ENCODE results near the gene IBTK.

The IBTK gene

DNA sequence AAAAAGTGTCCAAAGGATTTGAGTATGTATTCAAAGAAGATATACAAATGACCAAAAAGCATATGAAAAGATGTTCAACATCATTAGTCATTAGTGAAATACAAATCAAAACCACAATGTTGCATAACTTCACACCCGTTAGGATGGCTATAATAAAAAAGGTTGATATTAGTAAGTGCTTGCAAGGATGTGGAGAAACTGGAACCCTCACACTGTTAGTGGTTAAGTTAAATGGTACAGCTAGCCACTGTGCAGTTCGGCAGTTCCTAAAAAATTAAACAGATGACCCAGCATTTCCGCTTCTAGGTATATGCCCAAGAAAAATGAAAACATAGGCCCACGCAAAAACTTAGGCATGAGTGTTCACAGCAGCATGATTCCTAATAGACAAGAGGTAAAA, 38.6 kb downstream of the IBTK start (continued):
- TF ChIP-seq, protein P1, sequence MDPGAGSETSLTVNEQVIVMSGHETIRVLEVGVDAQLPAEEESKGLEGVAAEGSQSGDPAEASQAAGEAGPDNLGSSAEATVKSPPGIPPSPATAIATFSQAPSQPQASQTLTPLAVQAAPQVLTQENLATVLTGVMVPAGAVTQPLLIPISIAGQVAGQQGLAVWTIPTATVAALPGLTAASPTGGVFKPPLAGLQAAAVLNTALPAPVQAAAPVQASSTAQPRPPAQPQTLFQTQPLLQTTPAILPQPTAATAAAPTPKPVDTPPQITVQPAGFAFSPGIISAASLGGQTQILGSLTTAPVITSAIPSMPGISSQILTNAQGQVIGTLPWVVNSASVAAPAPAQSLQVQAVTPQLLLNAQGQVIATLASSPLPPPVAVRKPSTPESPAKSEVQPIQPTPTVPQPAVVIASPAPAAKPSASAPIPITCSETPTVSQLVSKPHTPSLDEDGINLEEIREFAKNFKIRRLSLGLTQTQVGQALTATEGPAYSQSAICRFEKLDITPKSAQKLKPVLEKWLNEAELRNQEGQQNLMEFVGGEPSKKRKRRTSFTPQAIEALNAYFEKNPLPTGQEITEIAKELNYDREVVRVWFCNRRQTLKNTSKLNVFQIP (CRISPR knock-in tag; IDR thresholded peaks at IDR 0.05; ENCODE audit: borderline replicate concordance, low read depth), result no peak
- TF ChIP-seq, protein P2, sequence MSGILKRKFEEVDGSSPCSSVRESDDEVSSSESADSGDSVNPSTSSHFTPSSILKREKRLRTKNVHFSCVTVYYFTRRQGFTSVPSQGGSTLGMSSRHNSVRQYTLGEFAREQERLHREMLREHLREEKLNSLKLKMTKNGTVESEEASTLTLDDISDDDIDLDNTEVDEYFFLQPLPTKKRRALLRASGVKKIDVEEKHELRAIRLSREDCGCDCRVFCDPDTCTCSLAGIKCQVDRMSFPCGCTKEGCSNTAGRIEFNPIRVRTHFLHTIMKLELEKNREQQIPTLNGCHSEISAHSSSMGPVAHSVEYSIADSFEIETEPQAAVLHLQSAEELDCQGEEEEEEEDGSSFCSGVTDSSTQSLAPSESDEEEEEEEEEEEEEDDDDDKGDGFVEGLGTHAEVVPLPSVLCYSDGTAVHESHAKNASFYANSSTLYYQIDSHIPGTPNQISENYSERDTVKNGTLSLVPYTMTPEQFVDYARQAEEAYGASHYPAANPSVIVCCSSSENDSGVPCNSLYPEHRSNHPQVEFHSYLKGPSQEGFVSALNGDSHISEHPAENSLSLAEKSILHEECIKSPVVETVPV (CRISPR knock-in tag; IDR thresholded peaks at IDR 0.05), result no peak
- no peak for TF ChIP-seq OSR1 (CRISPR knock-in tag; IDR thresholded peaks at IDR 0.05)

DNA sequence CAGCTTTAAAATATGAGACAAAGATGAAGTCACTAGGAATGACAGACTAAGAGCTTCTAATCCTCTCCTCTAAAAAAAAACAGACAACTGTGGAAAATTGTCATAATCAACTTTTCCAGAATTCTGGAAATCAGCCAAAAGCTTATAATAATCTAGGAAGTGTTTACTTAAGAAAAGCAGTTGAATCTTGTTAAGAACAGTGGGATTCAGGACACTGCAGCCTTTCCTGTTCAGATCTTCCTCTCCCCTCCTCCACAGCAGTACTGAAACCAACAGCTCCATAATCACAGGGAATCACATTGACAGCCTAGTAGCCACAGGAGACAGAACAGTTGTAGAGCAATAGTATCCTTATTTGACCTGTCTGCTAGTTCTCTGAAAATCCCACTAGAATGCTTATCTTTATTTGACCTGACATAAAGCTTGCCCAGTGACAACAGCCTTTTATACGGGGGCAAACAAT, 41.6 kb downstream of the IBTK start:
- no peak for TF ChIP-seq ZC3H10 (CRISPR knock-in tag; IDR thresholded peaks at IDR 0.05)
- TF ChIP-seq, protein P1 (CRISPR knock-in tag; IDR thresholded peaks at IDR 0.05; ENCODE audit: borderline replicate concordance, low read depth), result no peak
- peak; percentile 46; the same call in 1 of the 2 replicates for TF ChIP-seq ISL1 (CRISPR knock-in tag; IDR thresholded peaks at IDR 0.05)
- ATAC-seq, result peak; percentile 97

DNA sequence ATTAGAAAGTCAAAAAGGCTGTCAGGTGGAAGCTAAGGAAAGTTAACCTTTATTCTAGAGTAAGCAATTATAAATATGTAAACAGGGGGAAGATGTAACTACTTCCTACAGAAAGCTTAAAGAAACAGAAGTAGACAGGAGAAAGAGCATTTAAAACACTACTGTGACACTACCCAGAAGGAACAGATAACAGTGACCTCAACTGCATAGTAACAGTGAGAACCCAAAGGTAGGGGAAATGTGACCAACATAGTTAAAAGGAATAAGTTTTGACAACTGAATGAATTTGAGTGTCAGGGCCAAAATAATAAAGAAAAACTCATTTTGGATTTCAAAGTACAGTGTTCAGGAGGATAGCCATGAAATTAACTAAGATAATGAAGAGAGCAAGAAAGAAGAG, 43.5 kb downstream of the IBTK start:
- no peak for ATAC-seq
- no peak for TF ChIP-seq ZFP3 (CRISPR knock-in tag; IDR thresholded peaks at IDR 0.05)
- TF ChIP-seq ZC3H10 (CRISPR knock-in tag; IDR thresholded peaks at IDR 0.05), result no peak
- no peak for TF ChIP-seq BACH2 (CRISPR knock-in tag; IDR thresholded peaks at IDR 0.05; ENCODE audit: borderline replicate concordance)
- TF ChIP-seq RARB (CRISPR knock-in tag; IDR thresholded peaks at IDR 0.05), result no peak
- TF ChIP-seq ZNF565 (CRISPR knock-in tag; conservative IDR thresholded peaks at IDR 0.05; ENCODE audit: low read depth), result no peak
- TF ChIP-seq ZNF8 (CRISPR knock-in tag; IDR thresholded peaks at IDR 0.05), result no peak
- no peak for TF ChIP-seq GLIS3 (CRISPR knock-in tag; IDR thresholded peaks at IDR 0.05)
- TF ChIP-seq, protein P3, sequence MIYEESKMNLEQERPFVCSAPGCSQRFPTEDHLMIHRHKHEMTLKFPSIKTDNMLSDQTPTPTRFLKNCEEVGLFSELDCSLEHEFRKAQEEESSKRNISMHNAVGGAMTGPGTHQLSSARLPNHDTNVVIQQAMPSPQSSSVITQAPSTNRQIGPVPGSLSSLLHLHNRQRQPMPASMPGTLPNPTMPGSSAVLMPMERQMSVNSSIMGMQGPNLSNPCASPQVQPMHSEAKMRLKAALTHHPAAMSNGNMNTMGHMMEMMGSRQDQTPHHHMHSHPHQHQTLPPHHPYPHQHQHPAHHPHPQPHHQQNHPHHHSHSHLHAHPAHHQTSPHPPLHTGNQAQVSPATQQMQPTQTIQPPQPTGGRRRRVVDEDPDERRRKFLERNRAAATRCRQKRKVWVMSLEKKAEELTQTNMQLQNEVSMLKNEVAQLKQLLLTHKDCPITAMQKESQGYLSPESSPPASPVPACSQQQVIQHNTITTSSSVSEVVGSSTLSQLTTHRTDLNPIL (CRISPR knock-in tag; IDR thresholded peaks at IDR 0.05; ENCODE audit: low read depth), result no peak
- no peak for TF ChIP-seq TOX (CRISPR knock-in tag; IDR thresholded peaks at IDR 0.05; ENCODE audit: borderline replicate concordance)
- no peak for TF ChIP-seq ZFP30 (CRISPR knock-in tag; IDR thresholded peaks at IDR 0.05)
- no peak for TF ChIP-seq CSDC2 (CRISPR knock-in tag; IDR thresholded peaks at IDR 0.05)
- no peak for TF ChIP-seq ISL1 (CRISPR knock-in tag; IDR thresholded peaks at IDR 0.05)
- TF ChIP-seq, protein P4, sequence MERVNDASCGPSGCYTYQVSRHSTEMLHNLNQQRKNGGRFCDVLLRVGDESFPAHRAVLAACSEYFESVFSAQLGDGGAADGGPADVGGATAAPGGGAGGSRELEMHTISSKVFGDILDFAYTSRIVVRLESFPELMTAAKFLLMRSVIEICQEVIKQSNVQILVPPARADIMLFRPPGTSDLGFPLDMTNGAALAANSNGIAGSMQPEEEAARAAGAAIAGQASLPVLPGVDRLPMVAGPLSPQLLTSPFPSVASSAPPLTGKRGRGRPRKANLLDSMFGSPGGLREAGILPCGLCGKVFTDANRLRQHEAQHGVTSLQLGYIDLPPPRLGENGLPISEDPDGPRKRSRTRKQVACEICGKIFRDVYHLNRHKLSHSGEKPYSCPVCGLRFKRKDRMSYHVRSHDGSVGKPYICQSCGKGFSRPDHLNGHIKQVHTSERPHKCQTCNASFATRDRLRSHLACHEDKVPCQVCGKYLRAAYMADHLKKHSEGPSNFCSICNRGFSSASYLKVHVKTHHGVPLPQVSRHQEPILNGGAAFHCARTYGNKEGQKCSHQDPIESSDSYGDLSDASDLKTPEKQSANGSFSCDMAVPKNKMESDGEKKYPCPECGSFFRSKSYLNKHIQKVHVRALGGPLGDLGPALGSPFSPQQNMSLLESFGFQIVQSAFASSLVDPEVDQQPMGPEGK (CRISPR knock-in tag; IDR thresholded peaks at IDR 0.05; ENCODE audit: borderline replicate concordance), result no peak
- no peak for TF ChIP-seq ESRRG (CRISPR knock-in tag; IDR thresholded peaks at IDR 0.05)
- TF ChIP-seq OSR1 (CRISPR knock-in tag; IDR thresholded peaks at IDR 0.05), result no peak
- TF ChIP-seq ARNTL (CRISPR knock-in tag; IDR thresholded peaks at IDR 0.05; ENCODE audit: borderline replicate concordance, low read depth), result no peak
- TF ChIP-seq, protein P1 (CRISPR knock-in tag; IDR thresholded peaks at IDR 0.05; ENCODE audit: borderline replicate concordance, low read depth), result no peak

DNA sequence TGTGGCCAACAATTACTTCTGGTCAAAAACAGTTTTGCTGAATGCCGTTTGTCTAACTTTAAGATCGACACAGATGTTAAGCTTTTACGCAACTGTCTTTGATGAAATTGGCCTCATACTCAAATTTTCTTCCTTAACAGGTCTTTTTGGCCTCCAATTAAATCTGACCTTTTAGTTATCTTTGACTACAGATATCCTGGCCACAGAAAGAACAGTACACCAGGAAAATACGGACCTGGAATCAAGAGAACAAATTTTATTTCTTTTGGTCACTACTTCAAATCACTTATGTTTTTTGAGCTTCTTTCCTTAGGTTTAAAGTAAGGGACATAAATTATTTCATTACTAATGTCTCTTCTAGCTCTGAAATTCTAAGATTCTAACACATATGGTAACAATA, 49.8 kb downstream of the IBTK start:
- ATAC-seq, result no peak
- no peak for TF ChIP-seq ARNTL (CRISPR knock-in tag; IDR thresholded peaks at IDR 0.05; ENCODE audit: borderline replicate concordance, low read depth)
- TF ChIP-seq TCF4 (CRISPR knock-in tag; IDR thresholded peaks at IDR 0.05; ENCODE audit: borderline replicate concordance), result no peak
- no peak for TF ChIP-seq SNAI2 (CRISPR knock-in tag; IDR thresholded peaks at IDR 0.05)
- no peak for TF ChIP-seq BACH2 (CRISPR knock-in tag; IDR thresholded peaks at IDR 0.05; ENCODE audit: borderline replicate concordance)
- TF ChIP-seq, protein P1 (CRISPR knock-in tag; IDR thresholded peaks at IDR 0.05; ENCODE audit: borderline replicate concordance, low read depth), result no peak
- TF ChIP-seq, protein P4 (CRISPR knock-in tag; IDR thresholded peaks at IDR 0.05; ENCODE audit: borderline replicate concordance), result no peak
- no peak for TF ChIP-seq PPARA (CRISPR knock-in tag; IDR thresholded peaks at IDR 0.05; ENCODE audit: borderline replicate concordance)

All from SK-N-SH treated with all-trans-retinoic acid at 6 μM for 48 hours (cell line).